ENCODE data around the gene PRDM16.

DNA sequence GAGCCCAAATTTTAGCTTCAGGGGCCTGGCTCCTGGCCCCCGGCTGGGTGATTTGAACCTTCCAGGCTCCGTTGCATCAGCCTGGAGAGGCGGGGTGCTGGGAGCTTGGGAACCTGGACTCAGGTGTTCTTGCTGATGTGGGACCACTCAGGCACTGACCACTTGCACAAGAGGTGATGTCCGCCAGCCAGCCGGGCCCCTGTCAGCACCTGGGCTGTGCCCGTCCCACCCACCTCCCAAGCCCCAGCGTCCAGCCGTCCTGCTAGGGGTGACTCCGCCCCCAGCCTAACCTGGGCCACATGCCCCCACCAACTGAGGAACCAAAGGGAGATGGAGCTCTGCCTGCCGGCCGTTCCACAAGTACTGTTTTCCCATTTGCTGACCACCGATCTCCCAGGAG lies 338.0 kb downstream of the PRDM16 start:
- no peak for TF ChIP-seq RNF2 (IDR thresholded peaks at IDR 0.05; ENCODE audit: borderline replicate concordance, low read depth)
- TF ChIP-seq, protein P1, sequence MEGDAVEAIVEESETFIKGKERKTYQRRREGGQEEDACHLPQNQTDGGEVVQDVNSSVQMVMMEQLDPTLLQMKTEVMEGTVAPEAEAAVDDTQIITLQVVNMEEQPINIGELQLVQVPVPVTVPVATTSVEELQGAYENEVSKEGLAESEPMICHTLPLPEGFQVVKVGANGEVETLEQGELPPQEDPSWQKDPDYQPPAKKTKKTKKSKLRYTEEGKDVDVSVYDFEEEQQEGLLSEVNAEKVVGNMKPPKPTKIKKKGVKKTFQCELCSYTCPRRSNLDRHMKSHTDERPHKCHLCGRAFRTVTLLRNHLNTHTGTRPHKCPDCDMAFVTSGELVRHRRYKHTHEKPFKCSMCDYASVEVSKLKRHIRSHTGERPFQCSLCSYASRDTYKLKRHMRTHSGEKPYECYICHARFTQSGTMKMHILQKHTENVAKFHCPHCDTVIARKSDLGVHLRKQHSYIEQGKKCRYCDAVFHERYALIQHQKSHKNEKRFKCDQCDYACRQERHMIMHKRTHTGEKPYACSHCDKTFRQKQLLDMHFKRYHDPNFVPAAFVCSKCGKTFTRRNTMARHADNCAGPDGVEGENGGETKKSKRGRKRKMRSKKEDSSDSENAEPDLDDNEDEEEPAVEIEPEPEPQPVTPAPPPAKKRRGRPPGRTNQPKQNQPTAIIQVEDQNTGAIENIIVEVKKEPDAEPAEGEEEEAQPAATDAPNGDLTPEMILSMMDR (IDR thresholded peaks at IDR 0.05), result no peak
- no peak for TF ChIP-seq POLR2A (IDR thresholded peaks at IDR 0.05; ENCODE audit: low read length)
- TF ChIP-seq KDM5A (IDR thresholded peaks at IDR 0.05), result no peak

Data from A549 (cell line).